Esophagus squamous epithelium (tissue), 5 donors: ENCODE results near the gene VPS54. TPM values are rescaled to one million over a fixed set of nuclear protein-coding genes. Genes with fewer than 3 reads are reported as not detected.

Experiments used
- DNase-seq: peaks from one replicate; lab custom pipeline; 2025; lab: John Stamatoyannopoulos, UW
- H3K27ac ChIP-seq, 4 donors: fragments of 200-600 bp; sonication (generic); one replicate each; pipeline ENCODE4 v1.5.1; 2016 to 2019; ENCODE audit warnings: mild to moderate bottlenecking in 1 of 4
- H3K27me3 ChIP-seq, 4 donors: fragments of 200-600 bp; sonication (generic); 1 replicate in 3 of 4; 2 replicates in 1 of 4; pipeline versions ENCODE4 v1.5.1 to v1.6.0; 2017 to 2021; ENCODE audit warnings: antibody characterized with exemption in 1 of 4
- H3K36me3 ChIP-seq, 3 donors: fragments of 200-600 bp; sonication (generic); one replicate each; pipeline ENCODE4 v1.5.1; 2016 to 2019
- H3K4me1 ChIP-seq, 3 donors: fragments of 200-600 bp; sonication (generic); one replicate each; pipeline ENCODE4 v1.5.1; 2017 to 2019
- H3K4me3 ChIP-seq, 4 donors: fragments of 200-600 bp; sonication (generic); 1 replicate in 3 of 4; 2 replicates in 1 of 4; pipeline ENCODE4 v1.5.1; 2016 to 2019; ENCODE audit warnings: mild to moderate bottlenecking in 2 of 4, moderate library complexity in 1 of 4
- H3K9me3 ChIP-seq, 3 donors: fragments of 200-600 bp; sonication (generic); one replicate each; pipeline ENCODE4 v1.5.1; 2016 to 2019
- POLR2A ChIP-seq, 4 donors: fragments of 450-650 bp; IDR thresholded peaks; one replicate each; pipeline ENCODE4 v1.6.1; 2017; ENCODE audit warnings: antibody characterized with exemption in 4 of 4, mild to moderate bottlenecking in 4 of 4, moderate library complexity in 3 of 4
- WGBS, 2 donors: methylation state at CpG; one replicate each; pipeline ENCODE4 v1.1.5; 2018; 5-methylcytosine and 5-hydroxymethylcytosine counted together
- intact Hi-C: fragments of 100-400 bp; cut with DNase I; formaldehyde crosslinking; loops from one replicate; pipeline ENCODE4 v1.15.0; 2022
- total RNA-seq, 4 donors: library from RNA; depleted of rRNA; stranded (reverse); fragments of >200 nt; gene quantifications; one replicate each; pipeline ENCODE4 v1.1.0, GENCODE V29; 2016
- TF ChIP-seq, protein P1 (sequence below), 6 experiments: fragments of 450-650 bp in 4 of 6; fragments of 200-600 bp in 2 of 6; sonication (generic) in 2 of 6; IDR thresholded peaks; one replicate each; pipeline ENCODE4 v1.5.1; 2016 to 2019; ENCODE audit warnings: antibody characterized with exemption in 6 of 6, mild to moderate bottlenecking in 4 of 6, moderate library complexity in 4 of 6
- donor health status: DM: yes; HTN: yes; CAD: no.

The VPS54 gene
- total RNA-seq, 4 donors from 2014 or later: 10.4 to 25.2 (median 19.0) TPM

DNA sequence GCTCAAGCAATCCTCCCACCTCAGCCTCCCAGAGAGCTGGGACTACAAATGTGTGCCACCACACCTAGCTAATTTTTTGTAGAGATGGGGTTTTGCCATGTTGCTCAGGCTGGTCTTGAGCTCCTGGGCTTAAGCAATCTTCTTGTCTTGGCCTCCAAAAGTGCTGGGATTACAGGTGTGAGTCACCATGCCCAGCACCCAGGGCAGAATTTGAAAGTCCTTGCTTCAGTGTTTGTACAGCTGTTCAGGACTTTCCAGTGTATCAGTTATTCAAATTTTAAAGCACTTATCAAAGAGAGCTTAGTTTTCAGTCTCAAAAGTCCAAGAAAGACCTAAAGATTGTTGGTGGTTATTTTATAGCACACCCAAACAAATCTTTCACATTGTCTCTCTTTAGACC lies 43.6 kb upstream of the VPS54 start:
- H3K4me3 ChIP-seq: no peak overlapping the region
- H3K27me3 ChIP-seq: no peaks in the 10 kb centered on the region
- peak overlapping the region; percentile 48 to 86 (median 83) for H3K27ac ChIP-seq
- intact Hi-C loops: no loop called here
- no peaks in the 10 kb centered on the region for H3K36me3 ChIP-seq
- H3K9me3 ChIP-seq: no peaks in the 10 kb centered on the region
- DNase-seq: no peak
- peaks cover 18 to 55% (median 25%) of the 10 kb centered on the region in 3 donors for H3K4me1 ChIP-seq
- no peak for TF ChIP-seq POLR2A (IDR thresholded peaks at IDR 0.05)
- TF ChIP-seq, protein P1, sequence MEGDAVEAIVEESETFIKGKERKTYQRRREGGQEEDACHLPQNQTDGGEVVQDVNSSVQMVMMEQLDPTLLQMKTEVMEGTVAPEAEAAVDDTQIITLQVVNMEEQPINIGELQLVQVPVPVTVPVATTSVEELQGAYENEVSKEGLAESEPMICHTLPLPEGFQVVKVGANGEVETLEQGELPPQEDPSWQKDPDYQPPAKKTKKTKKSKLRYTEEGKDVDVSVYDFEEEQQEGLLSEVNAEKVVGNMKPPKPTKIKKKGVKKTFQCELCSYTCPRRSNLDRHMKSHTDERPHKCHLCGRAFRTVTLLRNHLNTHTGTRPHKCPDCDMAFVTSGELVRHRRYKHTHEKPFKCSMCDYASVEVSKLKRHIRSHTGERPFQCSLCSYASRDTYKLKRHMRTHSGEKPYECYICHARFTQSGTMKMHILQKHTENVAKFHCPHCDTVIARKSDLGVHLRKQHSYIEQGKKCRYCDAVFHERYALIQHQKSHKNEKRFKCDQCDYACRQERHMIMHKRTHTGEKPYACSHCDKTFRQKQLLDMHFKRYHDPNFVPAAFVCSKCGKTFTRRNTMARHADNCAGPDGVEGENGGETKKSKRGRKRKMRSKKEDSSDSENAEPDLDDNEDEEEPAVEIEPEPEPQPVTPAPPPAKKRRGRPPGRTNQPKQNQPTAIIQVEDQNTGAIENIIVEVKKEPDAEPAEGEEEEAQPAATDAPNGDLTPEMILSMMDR (IDR thresholded peaks at IDR 0.05): no peak

DNA sequence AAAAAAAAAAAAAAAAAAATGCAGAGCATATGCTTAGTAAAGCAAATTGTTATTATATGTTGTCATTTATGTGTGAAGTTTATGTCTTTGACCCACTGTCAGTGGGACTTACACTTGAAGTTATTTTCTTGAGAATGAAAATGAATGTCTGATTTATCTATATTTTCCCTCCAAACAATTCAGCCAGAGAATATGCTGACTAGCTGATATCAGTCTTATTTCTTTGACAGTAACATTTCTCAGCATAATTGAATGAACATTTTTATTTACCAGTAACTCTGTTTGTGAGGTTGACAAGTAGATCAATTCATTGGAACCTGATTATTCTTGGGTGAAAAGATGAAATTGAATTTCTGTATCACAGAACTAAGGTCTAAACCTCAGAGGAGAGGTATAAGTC lies 40.0 kb upstream of the VPS54 start:
- Histone ChIP-seq H3K36me3 (no peaks in the 10 kb centered on the region), H3K4me3 (no peak overlapping the region), H3K27me3 (no peaks in the 10 kb centered on the region), H3K9me3 (no peaks in the 10 kb centered on the region), H3K4me1 (peaks cover 14 to 22% (median 15%) of the 10 kb centered on the region in 3 donors), H3K27ac (no peak overlapping the region)
- intact Hi-C loops: loop anchor here (10.0 kb wide), 1 partner anchor 266 kb away; no protein-coding TSS in a partner anchor
- no peak for DNase-seq
- TF ChIP-seq POLR2A (IDR thresholded peaks at IDR 0.05): no peak
- TF ChIP-seq, protein P1 (IDR thresholded peaks at IDR 0.05): no peak

DNA sequence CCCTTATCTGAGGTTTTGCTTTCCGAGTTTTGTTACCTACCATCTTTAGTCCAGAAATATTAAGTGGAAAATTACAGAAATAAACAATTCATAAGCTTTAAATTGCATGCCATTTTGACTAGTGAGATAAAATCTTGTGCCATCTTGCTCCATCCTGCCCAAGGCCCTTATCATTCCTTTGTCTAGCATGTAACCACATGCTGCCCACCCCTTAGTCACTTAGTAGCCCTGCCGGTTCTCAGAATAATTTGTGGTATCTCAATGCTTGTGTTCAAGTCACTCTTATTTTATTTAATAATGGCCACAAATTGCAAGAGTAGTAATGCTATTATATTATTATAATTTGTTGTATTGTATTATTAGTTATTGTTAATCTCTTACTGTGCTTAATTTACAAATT lies 36.8 kb upstream of the VPS54 start:
- no peaks in the 10 kb centered on the region for H3K36me3 ChIP-seq
- H3K4me1 ChIP-seq: peaks cover 0 to 6% (median 0%) of the 10 kb centered on the region in 3 donors
- no peak overlapping the region for H3K27ac ChIP-seq
- no peak for DNase-seq
- H3K27me3 ChIP-seq: no peaks in the 10 kb centered on the region
- H3K9me3 ChIP-seq: no peaks in the 10 kb centered on the region
- WGBS, 2 donors: 46 to 57% methylated on average over 2 of the region's 2 CpGs
- TF ChIP-seq POLR2A (IDR thresholded peaks at IDR 0.05): no peak
- TF ChIP-seq, protein P1 (IDR thresholded peaks at IDR 0.05): no peak
- H3K4me3 ChIP-seq: no peak overlapping the region
- intact Hi-C loops: loop anchor here (10.0 kb wide), 1 partner anchor 269 kb away; no protein-coding TSS in a partner anchor

DNA sequence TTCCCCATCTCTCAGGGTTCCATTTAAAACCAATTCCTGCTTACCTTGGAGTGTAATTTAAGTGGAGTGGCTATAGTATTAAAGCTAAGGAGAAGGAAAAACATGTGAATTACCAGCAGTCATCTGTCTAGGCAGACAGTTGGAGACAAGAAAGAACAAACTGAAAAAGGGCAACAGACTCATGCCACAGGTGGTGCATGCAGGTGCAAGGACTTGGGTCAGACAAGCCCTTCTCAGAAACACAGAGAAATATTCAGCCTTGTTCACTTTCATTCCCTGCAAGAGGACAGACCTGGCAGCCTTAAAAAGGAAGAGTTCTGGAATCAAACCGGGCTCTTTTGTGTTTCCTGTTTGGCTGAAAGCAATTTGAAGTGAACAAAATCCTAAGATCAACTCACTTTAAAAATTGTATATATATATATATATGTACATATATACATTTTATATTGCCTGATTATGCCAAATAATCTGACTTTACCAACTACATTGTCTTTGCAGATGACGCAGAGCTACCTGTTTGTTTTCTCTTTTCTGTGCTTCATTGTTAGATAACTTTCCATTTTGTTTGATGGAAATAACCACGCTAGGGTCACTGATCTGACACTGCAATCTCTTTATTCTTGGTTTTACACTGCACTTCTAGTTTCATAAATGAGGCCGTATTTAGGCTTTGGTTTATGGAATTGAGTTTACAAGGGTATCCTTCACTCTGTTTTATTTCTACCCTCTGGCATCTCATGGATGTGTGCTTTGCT lies 35.1 kb upstream of the VPS54 start:
- DNase-seq: no peak
- Histone ChIP-seq H3K27me3 (no peaks in the 10 kb centered on the region), H3K4me1 (peaks cover 0 to 14% (median 3%) of the 10 kb centered on the region in 3 donors), H3K9me3 (no peaks in the 10 kb centered on the region), H3K4me3 (no peak overlapping the region), H3K27ac (no peak overlapping the region), H3K36me3 (no peaks in the 10 kb centered on the region)
- intact Hi-C loops: loop anchor here (10.0 kb wide), 1 partner anchor 270 kb away; no protein-coding TSS in a partner anchor
- TF ChIP-seq POLR2A (IDR thresholded peaks at IDR 0.05): no peak
- TF ChIP-seq, protein P1 (IDR thresholded peaks at IDR 0.05): no peak
- 57 to 59% methylated on average over 4 of the region's 4 CpGs for WGBS, 2 donors

DNA sequence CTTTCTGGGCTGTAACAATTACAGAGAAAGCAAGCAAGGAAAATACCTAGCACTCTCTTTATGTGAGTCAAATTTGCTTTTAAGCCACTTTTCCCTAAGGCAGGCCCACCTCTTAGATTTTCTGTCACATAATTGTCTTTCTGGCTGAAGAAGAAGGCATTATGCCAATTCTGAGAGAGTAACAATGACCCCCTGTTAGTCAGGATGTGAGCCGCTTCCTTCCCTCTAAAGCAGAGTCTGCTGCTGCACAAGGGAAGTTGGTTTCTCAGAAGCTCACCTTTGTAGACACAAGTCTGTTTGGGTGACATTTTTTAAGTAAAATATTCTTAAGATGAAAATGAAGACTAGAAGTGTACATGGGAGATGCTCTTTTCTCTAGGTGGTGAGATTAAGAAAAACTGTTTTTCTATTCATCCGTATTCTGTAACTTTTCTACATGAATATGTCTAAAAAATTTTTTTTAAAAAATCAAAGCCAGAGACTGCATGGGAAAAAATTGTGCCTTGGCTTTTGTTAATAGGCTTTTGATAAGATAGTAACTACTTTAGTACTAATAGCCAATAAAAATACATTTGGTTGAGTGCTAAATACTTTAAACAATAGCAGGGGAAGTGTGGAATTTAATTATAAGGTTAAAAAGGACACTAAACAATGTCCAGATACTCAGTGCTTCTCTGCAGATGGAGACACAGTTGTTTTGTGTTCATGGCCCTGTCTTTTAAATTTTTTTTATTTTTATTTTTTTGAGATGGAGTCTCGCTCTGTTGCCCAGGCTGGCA lies 33.4 kb upstream of the VPS54 start:
- intact Hi-C loops: loop anchor here (10.0 kb wide), 1 partner anchor 272 kb away; no protein-coding TSS in a partner anchor
- no peaks in the 10 kb centered on the region for H3K9me3 ChIP-seq
- H3K4me1 ChIP-seq: peaks cover 0 to 15% (median 3%) of the 10 kb centered on the region in 3 donors
- WGBS, 2 donors: 74 to 95% methylated on average over 3 of the region's 3 CpGs
- no peaks in the 10 kb centered on the region for H3K27me3 ChIP-seq
- H3K27ac ChIP-seq: peak overlapping the region in 2 of 4 donors; percentile 30 to 51
- no peak overlapping the region for H3K4me3 ChIP-seq
- no peak for DNase-seq
- no peaks in the 10 kb centered on the region for H3K36me3 ChIP-seq
- no peak for TF ChIP-seq POLR2A (IDR thresholded peaks at IDR 0.05)
- TF ChIP-seq, protein P1 (IDR thresholded peaks at IDR 0.05): no peak
